H9 (cell line): ENCODE data around the gene REG4. TPM values are rescaled to one million over a fixed set of nuclear protein-coding genes. Genes with fewer than 3 reads are reported as not detected.

Experiments
- DNase-seq: peaks from one replicate; pipeline ENCODE4 v3.0.0-alpha.2; 2017
- H2AFZ ChIP-seq: one replicate; pipeline ENCODE4 v1.6.1; 2013; ENCODE audit warnings: mild to moderate bottlenecking, low read length, control low read depth, moderate library complexity
- H2AK5ac ChIP-seq: 2 replicates; pipeline ENCODE4 v1.6.1; 2013; ENCODE audit warnings: low read length, control low read depth, mixed read lengths; ENCODE audit not compliant: insufficient read length
- H2BK120ac ChIP-seq: one replicate; pipeline ENCODE4 v1.6.1; 2013; ENCODE audit warnings: low read depth, mild to moderate bottlenecking, low read length, control low read depth, inconsistent platforms; ENCODE audit not compliant: poor library complexity, severe bottlenecking
- H2BK12ac ChIP-seq: 2 replicates; pipeline ENCODE4 v1.6.1; 2013; ENCODE audit warnings: low read length, control low read depth, mixed read lengths, low read depth; ENCODE audit not compliant: insufficient read length
- H2BK15ac ChIP-seq: 2 replicates; pipeline ENCODE4 v1.6.1; 2013; ENCODE audit warnings: low read depth, low read length, control low read depth
- H2BK20ac ChIP-seq: one replicate; pipeline ENCODE4 v1.6.1; 2013; ENCODE audit warnings: low read depth, mild to moderate bottlenecking, low read length, control low read depth, inconsistent platforms; ENCODE audit not compliant: poor library complexity, severe bottlenecking
- H2BK5ac ChIP-seq: 2 replicates; pipeline ENCODE4 v1.6.1; 2013; ENCODE audit warnings: low read length, control low read depth, mixed read lengths; ENCODE audit not compliant: insufficient read length
- H3K14ac ChIP-seq: 2 replicates; pipeline ENCODE4 v1.6.1; 2013; ENCODE audit warnings: low read length, control low read depth; ENCODE audit not compliant: insufficient read depth
- H3K18ac ChIP-seq: 2 replicates; pipeline ENCODE4 v1.6.1; 2013; ENCODE audit warnings: low read depth, mild to moderate bottlenecking, mixed read lengths, low read length, control low read depth; ENCODE audit not compliant: insufficient read length
- H3K23ac ChIP-seq: 2 replicates; pipeline ENCODE4 v1.6.1; 2013; ENCODE audit warnings: low read length, control low read depth, mixed read lengths, low read depth; ENCODE audit not compliant: insufficient read length
- H3K23me2 ChIP-seq: 2 replicates; pipeline ENCODE4 v1.6.1; 2013; ENCODE audit warnings: low read depth, mild to moderate bottlenecking, mixed read lengths, low read length, control low read depth; ENCODE audit not compliant: insufficient read length, poor library complexity, severe bottlenecking
- H3K27ac ChIP-seq: 2 replicates; pipeline ENCODE4 v1.5.1; 2013; ENCODE audit warnings: low read length, control low read depth, mixed read lengths, low read depth; ENCODE audit not compliant: insufficient read length
- H3K27me3 ChIP-seq: 2 replicates; pipeline ENCODE4 v1.6.1; 2013; ENCODE audit warnings: low read length, control low read depth, inconsistent platforms; ENCODE audit not compliant: insufficient read depth
- H3K4ac ChIP-seq: 2 replicates; pipeline ENCODE4 v1.6.1; 2013; ENCODE audit warnings: low read depth, mild to moderate bottlenecking, control low read depth, inconsistent platforms, low read length, moderate library complexity
- H3K4me1 ChIP-seq: 2 replicates; pipeline ENCODE4 v1.6.1; 2013; ENCODE audit warnings: low read length, control low read depth, inconsistent platforms; ENCODE audit not compliant: insufficient read depth
- H3K4me2 ChIP-seq: 2 replicates; pipeline ENCODE4 v1.6.1; 2013; ENCODE audit warnings: low read length, control low read depth, mixed read lengths; ENCODE audit not compliant: insufficient read length, insufficient read depth
- H3K56ac ChIP-seq: 2 replicates; pipeline ENCODE4 v1.6.1; 2013; ENCODE audit warnings: low read depth, mild to moderate bottlenecking, mixed read lengths, low read length, control low read depth; ENCODE audit not compliant: insufficient read length
- H3K79me1 ChIP-seq: 2 replicates; pipeline ENCODE4 v1.6.1; 2013; ENCODE audit warnings: low read depth, mild to moderate bottlenecking, moderate library complexity, low read length, control low read depth, inconsistent platforms; ENCODE audit not compliant: insufficient read depth, poor library complexity, severe bottlenecking
- H3K79me2 ChIP-seq: 2 replicates; pipeline ENCODE4 v1.6.1; 2013; ENCODE audit warnings: low read length, control low read depth, inconsistent platforms; ENCODE audit not compliant: insufficient read depth
- H3K9ac ChIP-seq: 2 replicates; pipeline ENCODE4 v1.6.1; 2013; ENCODE audit warnings: low read length, control low read depth, mixed read lengths; ENCODE audit not compliant: insufficient read length; ENCODE audit errors: extremely low read depth
- H3K9me3 ChIP-seq: one replicate; pipeline ENCODE4 v1.6.1; 2013; ENCODE audit warnings: low read depth, low read length, inconsistent platforms; ENCODE audit not compliant: control insufficient read depth
- H3T11ph ChIP-seq: one replicate; pipeline ENCODE4 v1.6.1; 2013; ENCODE audit warnings: mild to moderate bottlenecking, low read length, control low read depth, inconsistent platforms
- H4K20me1 ChIP-seq: one replicate; pipeline ENCODE4 v1.6.1; 2013; ENCODE audit not compliant: control insufficient read depth, insufficient read length, insufficient read depth
- H4K5ac ChIP-seq: 2 replicates; pipeline ENCODE4 v1.6.1; 2013; ENCODE audit warnings: low read depth, mild to moderate bottlenecking, mixed read lengths, low read length, control low read depth; ENCODE audit not compliant: insufficient read length
- H4K8ac ChIP-seq: replicated peaks from 2 replicates; pipeline ENCODE4 v1.6.1; 2013; ENCODE audit warnings: low read length, control low read depth, mixed read lengths, low read depth; ENCODE audit not compliant: insufficient read length
- H4K91ac ChIP-seq: 2 replicates; pipeline ENCODE4 v1.6.1; 2013; ENCODE audit warnings: low read depth, mild to moderate bottlenecking, moderate library complexity, mixed read lengths, low read length, control low read depth; ENCODE audit not compliant: insufficient read length
- H3K27ac Mint-ChIP-seq, 3 experiments: 2 replicates in 2 of 3; 3 replicates in 1 of 3; pipeline ENCODE4 v1.8.0; 2020 to 2021; ENCODE audit warnings: mixed read lengths in 3 of 3, mild to moderate bottlenecking in 1 of 3, moderate library complexity in 1 of 3
- H3K27me3 Mint-ChIP-seq: 2 replicates; pipeline ENCODE4 v1.8.0; 2021; ENCODE audit warnings: low read depth, mild to moderate bottlenecking, moderate library complexity, mixed read lengths
- H3K36me3 Mint-ChIP-seq, 3 experiments: 2 replicates in 2 of 3; 3 replicates in 1 of 3; pipeline ENCODE4 v1.8.0; 2020 to 2021; ENCODE audit warnings: low read depth in 3 of 3, mixed read lengths in 3 of 3; ENCODE audit not compliant: insufficient read depth in 1 of 3
- H3K4me1 Mint-ChIP-seq, 2 experiments: 2 replicates each; pipeline ENCODE4 v1.8.0; 2020; ENCODE audit warnings: mixed read lengths in 2 of 2
- H3K4me3 Mint-ChIP-seq, 2 experiments: 2 replicates in 1 of 2; 3 replicates in 1 of 2; pipeline ENCODE4 v1.8.0; 2020 to 2021; ENCODE audit warnings: mild to moderate bottlenecking in 2 of 2, mixed read lengths in 2 of 2, moderate library complexity in 1 of 2
- H3K9me3 Mint-ChIP-seq, 2 experiments: 2 replicates in 1 of 2; 3 replicates in 1 of 2; pipeline ENCODE4 v1.8.0; 2020; ENCODE audit warnings: mild to moderate bottlenecking in 2 of 2, mixed read lengths in 2 of 2, moderate library complexity in 1 of 2
- CTCF ChIP-seq: fragments of 200-600 bp; sonication (generic); conservative IDR thresholded peaks from 3 replicates; pipeline ENCODE4 v1.8.0; 2021; ENCODE audit warnings: antibody characterized with exemption, mild to moderate bottlenecking
- WGBS: extraction: QIAGEN DNeasy Blood & Tissue Kit; methylation state at CpG from one replicate; pipeline ENCODE4 v1.1.7; 2013; ENCODE audit warnings: missing lambda C conversion rate, low lambda C conversion rate, mixed read lengths; ENCODE audit not compliant: insufficient read length; ENCODE audit errors: extremely low coverage; 5-methylcytosine and 5-hydroxymethylcytosine counted together
- total RNA-seq: library from RNA; stranded (reverse); gene quantifications from 2 replicates; pipeline ENCODE4 v1.2.1, GENCODE V29; 2021

REG4 gene
- total RNA-seq, 1 experiment from 2014 or later, result not detected

DNA sequence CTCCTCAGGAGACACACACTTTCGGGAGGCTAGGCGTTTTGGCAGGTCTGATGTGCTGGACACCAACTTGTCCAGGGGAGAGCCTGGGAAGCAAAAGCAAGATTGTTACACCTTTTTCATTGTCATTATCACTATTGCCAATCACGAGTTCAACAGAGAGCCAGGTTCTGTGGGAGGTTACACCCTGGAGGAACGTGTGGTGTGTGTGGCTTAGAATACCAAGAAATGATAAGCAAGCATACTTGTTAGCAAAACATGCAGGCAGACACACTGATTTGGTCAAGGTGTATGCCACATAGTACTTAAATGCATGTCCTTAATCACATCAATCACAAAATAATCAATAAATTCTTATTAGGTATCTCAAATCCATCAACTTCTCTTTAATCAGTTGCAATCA lies 58.7 kb downstream of the REG4 start:
- Histone ChIP-seq H2BK5ac (no peak overlapping the region), H3K4ac (no peak overlapping the region), H2AK5ac (no peak overlapping the region), H2BK12ac (no peak overlapping the region), H3K9ac (no peak overlapping the region), H3T11ph (no peak overlapping the region), H3K79me2 (no peaks in the 10 kb centered on the region), H2BK20ac (no peak overlapping the region), H3K56ac (no peak overlapping the region), H4K8ac (no peak overlapping the region), H3K27ac (no peak overlapping the region), H2BK15ac (no peak overlapping the region), H3K4me2 (no peak overlapping the region), H3K4me1 (no peaks in the 10 kb centered on the region), H2AFZ (no peak overlapping the region), H3K23ac (no peak overlapping the region), H3K27me3 (no peaks in the 10 kb centered on the region), H4K5ac (no peak overlapping the region), H3K18ac (no peak overlapping the region), H4K20me1 (no peaks in the 10 kb centered on the region), H3K79me1 (no peaks in the 10 kb centered on the region), H2BK120ac (no peak overlapping the region), H3K14ac (no peak overlapping the region), H4K91ac (no peak overlapping the region), H3K9me3 (no peaks in the 10 kb centered on the region), H3K23me2 (no peaks in the 10 kb centered on the region)
- no peak for TF ChIP-seq CTCF
- Mint-ChIP-seq H3K4me3 (no peak overlapping the region), H3K27ac (no peak overlapping the region), H3K27me3 (peaks cover 13% of the 10 kb centered on the region), H3K4me1 (peaks cover 2% of the 10 kb centered on the region in 2 experiments; a peak in 3 of 4 replicates), H3K9me3 (no peaks in the 10 kb centered on the region), H3K36me3 (no peaks in the 10 kb centered on the region)
- DNase-seq, result no peak
- WGBS, result no CpG with 5 or more reads among the region's 4 CpGs
